Measurements from ENCODE around the gene TLDC2.
A peak's percentile ranks its signal among the peaks of the same experiment; 100 is the strongest.

TLDC2 gene

DNA sequence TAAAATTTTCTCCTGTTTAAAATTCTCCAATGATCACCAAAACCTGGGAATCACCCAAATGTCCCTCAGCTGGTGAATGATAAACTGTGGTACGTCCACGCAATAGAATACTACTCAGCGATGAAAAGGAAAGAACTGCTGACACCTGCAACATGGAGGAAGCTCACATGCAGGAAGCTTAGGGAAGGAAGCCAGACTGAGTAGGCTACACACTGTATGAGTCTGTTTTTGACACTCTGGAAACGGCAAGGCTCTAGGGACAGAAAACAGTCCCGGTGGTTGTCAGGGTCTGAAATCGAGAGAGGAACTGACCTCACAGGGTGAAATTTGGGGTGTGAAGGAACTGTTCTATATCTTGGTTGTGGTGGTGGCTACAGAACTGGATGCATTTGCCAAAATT, 25.2 kb upstream of the TLDC2 start:
- no peak for DNase-seq

DNA sequence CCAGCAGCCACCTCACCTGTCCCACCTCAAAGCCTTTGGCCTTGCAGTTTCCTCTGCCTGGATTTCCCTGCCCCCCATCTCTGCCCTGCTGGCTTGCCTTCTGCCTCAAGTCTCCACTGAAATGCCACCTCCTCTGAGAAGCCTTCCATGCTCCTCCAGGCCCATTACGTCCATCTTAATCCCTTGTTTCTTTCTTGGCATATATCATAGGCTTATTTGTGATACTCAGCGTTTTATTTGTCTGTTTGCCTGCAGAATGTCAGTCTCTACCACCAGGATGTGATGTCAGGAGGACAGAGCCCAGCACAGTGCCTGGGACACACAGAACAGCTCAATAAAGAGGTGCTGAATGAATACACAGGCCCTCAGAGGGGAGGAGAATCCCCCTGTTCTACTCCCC, 24.4 kb upstream of the TLDC2 start:
- DNase-seq, result no peak

DNA sequence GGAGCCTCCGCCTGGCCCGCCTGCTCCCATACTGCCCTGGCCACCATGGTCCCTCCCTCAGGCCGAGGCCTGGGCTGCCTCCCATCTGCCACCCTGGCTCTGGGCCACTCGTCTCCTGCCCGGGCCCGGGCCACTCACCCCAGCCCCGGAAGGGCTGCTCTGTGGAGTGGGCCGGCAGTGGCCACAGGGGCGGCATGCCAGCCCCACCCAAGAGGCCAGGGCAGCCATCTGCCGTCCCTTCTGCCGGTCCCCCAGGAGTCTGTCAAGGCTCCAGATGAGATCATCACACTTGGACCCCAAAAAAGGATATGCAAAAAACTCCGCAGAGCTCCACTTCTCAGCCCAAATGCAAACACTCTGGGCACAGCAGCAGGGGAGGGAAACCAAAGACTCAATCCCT, 23.8 kb upstream of the TLDC2 start:
- DNase-seq, result no peak

DNA sequence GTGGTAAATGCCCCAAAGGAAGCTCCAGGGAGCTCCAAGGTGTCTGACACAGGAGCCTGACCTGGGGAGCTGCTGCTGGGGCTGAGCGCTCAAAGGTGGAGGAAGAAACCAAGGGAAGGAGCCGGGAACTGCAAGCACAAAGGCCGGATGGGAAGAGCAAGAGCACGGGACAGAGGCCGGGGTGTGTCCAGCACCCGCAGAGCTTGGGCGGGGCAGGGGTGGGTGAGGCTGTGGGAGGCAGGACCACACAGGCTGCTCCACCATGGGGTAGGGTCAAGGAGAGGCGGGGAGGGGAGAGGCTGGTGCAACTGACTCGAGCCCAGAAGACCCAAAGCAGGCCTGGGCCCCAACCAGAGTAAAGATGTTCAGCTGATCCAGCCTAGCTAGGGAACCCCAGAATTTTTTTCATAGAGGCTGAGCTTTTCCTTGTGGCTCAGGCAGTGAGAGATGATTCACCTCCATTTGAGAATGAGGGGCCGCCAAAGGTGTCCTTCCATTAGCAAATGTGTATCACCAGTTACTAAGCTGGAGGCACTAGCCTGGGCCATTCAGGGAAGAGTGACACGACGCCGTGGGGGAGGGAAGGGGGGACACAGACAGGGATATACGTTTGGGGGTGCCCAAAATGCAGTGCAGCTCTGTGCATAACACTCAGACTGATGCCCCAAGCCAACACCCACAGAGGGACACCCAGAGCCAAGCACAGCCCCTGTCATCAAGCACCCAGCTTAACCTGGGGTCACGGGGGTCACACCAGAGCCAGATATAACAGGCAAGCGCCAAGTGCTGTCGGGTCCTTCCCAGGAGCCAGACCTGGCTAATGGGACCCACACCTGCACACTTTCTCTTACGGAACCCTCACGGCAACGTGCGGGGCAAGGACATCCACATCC, 21.3 kb upstream of the TLDC2 start:
- no peak for DNase-seq

DNA sequence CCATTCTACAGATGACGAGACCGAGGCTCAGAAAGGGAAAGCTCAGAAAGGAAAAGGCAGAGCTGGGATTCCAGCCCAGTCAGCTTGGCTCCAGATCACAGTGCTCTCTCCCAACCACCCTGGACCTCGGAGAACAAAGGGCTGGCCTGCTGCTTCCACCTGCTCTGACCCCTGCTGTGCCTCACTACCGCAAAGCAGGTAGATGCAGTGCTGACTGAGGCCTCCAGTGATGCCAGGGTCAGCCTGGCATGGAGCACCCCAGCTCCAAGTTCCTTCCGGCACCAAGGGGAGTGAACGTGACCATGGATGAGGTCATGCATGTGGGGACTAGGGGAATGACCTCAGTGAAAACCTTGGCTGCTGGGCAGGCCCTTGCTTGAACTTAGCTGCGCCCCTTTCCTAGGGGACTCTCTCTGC, 20.7 kb upstream of the TLDC2 start:
- DNase-seq, result no peak

DNA sequence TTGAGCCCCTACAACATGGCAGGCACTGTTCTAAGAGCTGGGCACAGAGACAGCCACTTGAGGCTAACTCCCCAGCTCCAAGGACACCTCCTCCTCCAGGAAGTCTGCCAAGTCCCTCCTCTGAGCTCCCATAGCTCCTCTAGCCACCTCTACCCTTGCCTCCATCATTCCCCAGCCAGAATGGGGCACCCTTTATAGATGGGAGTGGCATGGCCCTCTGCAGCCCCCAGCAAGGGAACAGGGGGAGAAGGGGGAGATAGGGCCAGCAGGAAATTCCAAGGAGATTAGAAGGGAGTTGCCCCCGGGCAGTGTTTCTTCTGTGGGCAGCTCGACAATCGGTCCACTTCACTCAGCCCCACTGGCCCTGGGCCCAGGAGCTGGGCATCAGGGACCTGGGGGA, 19.7 kb upstream of the TLDC2 start:
- DNase-seq, result no peak

DNA sequence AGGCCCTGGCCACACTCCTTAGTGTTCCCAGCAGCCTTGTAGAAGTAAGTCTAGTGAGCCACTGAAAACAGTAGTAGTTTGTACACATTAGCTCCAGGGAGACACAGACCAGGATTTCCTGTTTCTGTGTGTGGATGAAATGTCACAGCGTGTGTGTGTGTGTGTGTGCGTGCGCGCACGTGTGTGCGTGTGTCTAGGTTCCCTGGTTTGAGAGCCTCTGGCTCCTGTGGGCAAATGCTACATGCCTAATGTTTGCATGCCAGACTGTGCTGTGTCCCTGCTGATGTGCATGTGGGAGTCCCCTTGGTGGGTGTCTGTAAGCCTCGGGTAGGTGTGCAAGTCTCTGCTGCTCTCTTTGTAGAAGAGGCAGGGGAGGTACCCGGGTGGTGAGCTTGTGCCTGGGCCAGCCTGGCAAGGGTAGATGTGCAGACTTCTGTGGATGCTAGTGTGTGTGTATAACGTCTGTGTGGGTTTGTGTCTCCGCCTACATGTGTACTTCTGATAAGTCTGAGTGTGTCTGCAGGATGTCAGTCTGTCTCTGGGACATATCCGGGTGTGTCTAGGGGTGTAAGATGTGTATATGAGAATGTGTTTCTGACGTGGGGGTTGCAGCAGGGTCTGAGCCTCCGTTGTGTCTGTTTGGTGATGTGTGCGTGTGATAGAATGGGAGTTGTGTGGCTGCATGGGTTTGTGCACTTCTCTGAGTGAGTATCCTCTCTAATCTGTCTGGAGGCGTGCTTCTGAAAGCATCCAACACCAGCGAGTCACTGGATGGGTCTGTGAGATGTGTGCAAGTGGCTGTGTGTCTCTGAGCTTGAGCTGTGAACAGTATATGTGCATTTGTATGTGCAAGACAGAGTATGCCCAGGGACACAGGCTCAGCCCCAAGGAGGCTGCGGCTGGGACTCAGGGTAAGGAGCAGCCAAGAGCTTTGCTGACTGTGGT, 19.0 kb upstream of the TLDC2 start:
- DNase-seq, result peak in 1 of 2 experiments; percentile 12

DNA sequence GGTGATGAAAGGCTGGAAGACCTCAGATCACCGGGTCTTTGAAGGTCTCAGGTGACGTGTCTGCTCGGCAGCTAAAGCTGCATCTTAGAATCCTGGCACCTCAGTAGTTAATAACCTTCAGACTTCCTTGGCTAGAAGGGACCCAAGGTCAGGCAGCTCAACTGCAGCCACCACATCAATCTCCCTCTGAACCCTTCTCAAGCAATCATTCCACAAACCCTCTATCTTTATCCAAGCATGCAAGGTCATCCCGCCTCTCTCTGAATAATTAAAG, 16.7 kb upstream of the TLDC2 start:
- no peak for DNase-seq

DNA sequence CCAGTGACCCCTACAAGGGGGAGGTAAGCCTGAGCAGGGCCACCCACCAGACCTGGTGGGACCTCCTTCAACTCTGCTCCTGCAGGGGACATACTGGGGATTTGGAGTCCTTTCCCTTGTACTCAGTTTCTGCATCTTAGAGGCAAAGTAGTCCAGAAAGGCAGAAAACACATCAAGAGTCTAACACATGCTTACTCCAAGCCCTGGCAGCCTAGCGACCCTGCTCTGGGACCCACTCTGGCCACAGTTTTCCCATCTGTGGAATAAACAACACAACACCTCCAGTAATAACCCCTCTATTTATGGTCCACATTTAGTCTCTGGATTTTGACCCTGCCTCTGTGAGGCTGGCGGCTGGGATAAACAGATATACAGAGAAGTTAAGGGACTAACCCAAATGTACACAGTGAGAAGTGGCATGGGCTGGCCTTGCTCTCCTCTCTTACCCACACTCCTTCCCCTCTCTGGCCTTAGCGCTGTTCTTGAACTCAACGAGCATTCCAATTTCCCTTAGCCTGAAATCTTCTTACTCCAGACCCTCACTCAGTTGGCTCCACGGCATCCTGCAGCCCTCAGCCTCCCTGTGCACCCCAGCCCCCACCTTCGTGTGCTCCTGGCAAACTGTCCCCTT, 16.1 kb upstream of the TLDC2 start:
- no peak for DNase-seq

DNA sequence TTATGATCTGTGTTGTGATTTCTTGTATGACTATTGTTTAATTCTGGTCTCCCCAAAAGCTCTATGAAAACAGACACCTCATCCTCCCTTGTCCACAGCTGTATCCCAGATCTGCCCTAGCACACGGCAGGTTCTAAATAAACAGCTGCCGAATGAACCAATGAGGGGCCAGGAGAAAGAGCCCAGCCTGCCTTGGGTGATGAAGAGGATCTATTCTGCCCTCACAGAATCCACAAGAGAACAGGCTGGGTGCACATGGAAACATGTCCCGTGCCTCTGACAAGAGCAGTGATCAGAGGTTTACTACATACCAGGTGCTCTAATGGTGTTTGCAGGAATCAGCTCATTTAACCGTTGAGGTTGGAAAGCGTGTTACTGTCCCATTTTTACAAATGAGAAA, 15.6 kb upstream of the TLDC2 start:
- no peak for DNase-seq

DNA sequence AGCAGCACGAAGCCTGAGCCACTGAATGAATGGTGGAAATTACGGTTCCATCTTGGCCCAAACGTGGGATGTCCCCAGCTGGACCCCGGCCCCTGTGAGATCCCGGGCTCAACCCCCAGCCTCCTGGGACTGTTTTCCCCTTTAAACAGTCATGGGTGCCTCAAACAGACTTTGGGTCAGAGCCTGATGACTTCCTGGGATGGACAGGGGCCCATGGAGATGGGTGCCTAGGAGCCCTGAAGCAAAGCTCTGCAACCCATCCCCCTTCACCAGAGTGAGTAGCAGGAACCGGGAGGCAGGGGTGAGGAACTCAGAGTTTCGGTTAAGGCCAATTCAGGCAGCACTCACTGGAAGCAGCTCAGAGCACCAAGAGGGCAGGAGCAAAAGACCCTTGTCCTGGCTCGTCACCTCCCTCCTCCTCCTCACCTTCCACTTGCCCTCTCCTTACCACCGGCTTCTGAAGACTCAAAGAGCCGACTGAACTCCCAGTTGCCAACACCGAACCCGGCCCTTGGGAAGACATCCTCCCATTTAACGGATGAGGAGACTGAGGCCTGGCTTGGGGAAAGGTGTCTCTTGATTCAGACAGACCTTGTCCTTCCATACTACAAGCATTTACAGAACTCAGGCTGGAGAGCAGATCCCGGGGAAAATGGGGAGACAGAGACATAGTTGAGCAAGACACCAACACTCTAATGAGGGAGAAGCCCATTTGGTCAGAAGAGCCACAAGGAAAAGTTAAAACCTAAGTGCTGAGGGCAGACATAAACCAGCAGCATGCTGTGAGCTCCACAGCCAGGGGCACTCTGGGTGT, 14.9 kb upstream of the TLDC2 start:
- no peak for DNase-seq

DNA sequence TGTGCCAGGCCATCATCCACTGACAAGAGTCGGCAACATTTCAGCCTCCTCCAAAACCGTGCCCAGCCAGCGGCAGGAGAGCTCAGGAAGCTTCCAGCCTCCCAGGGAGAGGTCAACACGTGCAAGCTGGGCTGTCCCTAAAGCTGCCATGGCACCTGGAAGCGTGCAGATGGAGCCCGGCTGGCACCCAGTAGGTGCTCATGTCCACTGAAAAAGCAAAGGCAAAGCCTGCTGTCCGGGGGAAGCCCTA, 14.4 kb upstream of the TLDC2 start:
- no peak for DNase-seq

DNA sequence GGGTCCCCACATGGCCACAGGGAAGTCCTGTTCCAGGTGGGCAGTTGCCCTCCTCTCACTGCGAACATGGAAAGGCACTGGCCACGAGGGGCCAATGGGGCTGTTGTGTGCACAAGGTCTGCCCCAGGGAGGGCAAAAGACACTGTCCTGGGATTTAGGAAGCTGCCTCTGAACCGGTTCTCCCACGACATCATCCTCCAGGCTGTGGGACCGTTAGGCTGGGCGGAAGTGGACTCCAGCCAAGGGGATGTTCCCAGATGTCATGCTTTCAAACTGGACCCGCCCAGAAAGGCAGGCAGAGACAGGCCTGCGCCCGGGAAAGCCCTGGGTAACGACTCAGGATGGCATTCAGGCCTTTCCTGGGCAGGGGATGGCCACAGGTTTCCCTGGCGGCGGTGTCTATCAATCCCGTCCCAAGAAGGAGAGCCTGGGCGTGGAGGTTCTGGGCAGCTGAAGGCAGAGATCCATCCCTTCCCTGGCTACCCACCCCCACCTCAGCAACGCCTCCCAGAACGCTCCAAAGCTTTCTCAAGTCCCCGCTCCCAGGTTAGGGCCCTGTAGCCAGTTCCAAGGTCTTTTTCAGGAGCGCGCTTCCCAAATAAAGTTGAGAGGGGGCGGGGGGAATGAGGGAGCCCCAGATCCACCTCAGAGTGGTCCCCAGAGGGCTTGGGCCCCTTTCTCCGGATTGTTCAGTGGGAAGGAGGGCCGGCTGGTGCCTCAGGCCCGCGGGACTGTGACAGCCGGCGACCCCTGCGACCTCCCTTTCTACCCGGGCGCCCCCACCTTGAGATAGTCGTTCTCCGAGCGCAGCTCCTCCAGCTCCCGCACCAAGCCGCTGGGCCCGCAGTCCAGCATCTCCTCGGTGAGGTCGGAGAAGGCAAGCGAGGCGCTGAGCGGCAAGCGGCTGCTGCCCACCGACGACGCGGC, 13.8 kb upstream of the TLDC2 start:
- DNase-seq, result peak; percentile 53 to 57

DNA sequence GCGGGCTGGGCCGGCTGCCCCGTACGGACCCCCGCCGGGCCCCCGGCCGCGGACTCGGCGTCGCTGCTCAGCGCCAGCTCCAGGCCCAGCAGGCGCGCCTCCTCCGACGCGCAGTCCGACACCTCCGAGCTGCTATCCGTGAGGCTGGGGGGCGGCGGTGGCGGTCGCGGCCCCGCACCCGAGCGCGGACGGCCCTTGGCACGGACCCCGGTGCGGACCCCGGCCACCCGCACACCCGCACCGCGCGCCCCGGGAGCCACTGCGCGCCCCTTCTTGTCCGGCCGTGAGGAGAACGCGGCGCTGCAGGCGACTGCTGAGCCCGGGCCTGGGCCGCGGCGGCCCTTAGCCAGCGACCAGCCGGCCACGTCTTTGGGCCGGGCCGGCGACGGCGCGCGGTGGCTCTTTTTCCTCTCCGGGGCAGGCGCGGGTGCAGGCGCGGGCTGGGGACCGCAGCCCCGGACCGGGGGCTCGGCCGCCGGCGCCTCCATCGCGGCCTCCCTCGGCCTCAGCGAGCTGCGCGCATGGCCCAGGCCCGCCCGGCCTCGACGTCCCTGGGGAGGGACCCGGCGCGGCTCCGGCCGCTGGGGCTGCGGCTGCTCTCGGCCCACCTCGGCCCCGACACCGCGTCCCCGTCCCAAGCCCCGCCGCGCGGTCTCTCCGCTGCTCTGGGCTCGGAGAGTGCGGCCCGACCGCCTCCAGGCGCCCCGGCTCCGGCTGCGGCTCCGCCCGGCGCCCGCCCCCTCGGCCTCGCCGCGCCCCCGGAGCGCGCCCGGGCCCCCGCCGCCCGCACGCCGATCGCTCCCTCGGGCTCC, 12.9 kb upstream of the TLDC2 start:
- DNase-seq, result no peak

DNA sequence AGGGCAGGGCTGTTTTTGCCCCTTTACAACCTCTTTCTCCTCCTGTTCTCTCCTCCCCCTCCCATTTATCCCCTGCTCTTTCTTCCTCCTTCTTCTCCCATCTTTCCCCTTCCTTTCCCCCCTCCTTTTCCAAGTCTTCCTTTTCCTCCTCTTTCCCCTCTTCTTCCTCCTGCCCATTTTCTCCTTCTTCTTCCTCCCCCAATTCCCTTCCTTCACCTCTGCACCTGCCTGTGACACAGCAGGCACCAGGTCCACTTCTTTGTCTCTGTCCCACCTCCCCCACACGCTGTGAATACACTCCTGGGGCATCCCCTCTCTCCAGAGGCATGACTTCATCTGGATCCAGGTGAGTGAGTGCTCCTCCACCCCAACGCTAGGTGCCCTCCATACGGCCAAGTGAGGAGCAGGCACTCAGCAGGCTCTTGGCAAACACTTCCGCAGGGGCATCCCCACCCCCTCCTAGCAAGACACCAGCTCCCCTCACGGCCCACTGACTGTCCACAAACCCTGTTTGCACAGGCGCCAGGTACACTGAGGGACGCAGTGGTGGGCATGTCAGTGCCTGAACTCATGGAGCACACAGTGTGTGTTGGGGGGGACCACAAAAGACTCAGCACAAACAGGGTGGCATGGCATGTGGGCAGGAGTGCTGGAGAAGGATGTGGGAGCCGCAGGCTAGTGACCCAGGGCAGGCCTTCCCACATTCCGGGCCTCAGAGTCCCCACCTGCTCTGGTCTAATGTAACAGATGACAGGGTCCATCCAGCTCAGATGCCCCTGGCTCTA, 10.7 kb upstream of the TLDC2 start:
- no peak for DNase-seq

DNA sequence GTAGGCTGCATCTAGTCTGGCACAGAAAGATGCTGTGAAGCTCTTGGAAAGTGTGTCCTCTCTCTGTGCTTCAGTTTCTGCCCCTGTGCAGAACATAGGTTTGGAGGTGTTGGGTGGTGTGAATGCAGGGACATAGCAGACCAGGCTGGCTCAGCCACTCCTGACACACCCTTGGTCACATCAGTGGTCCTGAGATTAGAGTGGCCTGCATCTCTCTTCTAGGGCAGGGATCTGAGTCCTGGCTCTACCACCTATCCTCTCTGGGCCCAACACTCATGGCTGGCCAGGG, 10.1 kb upstream of the TLDC2 start:
- no peak for DNase-seq

DNA sequence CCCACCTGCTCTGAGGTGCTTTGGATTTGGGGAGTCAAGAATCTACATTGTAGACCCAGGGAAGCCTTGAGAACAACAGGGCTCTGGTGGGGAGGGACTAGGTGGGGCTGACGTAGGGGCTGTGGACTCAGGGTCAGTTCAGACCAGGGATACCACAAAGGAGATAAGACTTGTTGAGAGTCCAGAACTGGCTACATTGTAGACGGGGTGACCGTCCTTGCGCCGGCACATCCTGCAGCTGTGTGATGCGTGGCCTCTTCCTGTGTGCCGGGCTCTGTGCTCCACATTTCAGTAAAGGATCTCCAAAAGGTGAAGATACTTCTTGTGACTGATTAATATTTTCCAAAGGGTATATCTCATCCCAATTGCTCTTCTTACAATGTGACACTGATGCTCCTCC, 9.8 kb upstream of the TLDC2 start:
- no peak for DNase-seq

DNA sequence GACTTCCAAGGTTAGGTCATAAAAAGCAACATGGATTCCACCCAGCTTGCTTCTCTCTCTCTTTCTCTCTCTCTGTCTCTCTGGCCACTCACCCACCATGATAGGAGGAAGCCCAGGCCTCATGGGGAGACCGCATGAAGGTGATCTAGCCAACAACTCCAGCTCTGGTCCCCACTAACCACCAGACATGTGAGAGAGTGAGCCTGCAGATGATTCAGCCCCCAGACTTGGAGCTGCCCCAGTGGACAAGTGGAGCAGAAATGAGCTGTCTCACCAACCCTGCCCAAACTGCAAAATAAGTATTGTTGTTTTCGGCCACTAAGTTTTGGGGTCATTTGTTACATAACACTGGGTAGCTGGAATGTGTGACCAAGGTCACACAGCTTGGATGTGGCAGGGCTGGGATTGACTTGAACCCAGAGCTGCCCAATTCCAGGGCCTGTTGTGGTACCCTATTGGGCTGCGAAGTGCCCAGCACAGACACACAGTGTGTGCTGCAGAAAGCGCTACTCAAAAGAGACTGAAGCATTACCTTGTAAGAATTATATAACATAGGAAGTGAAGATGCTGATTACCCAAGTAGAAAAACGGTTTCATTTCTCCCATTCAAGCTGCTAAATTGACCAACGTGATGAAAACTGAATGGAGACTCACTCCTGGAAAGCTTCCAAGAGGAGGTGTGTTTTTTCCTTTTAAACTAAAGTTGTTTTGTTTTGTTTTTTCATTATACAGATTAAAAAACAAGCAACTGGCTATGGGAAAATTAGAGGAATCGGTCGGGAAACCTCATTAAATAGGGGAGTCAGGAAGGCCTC, 9.1 kb upstream of the TLDC2 start:
- no peak for DNase-seq
